DOHH2 (cell line): ENCODE data around the gene SH3GL3.

Source experiments
- H3F3A ChIP-seq: fragments of 200-600 bp; sonication (generic), shearing (Covaris generic); 2 replicates; pipeline ENCODE4 v1.6.0; 2016; ENCODE audit warnings: antibody characterized with exemption, mild to moderate bottlenecking; ENCODE audit not compliant: control insufficient read depth, insufficient read depth
- H3K27ac ChIP-seq: fragments of 200-600 bp; sonication (generic); 2 replicates; pipeline ENCODE4 v1.5.1; 2014; ENCODE audit warnings: low read depth, mild to moderate bottlenecking, low read length, moderate library complexity
- H3K27me3 ChIP-seq: fragments of 200-600 bp; sonication (generic); 2 replicates; pipeline ENCODE4 v1.6.1; 2014; ENCODE audit warnings: mild to moderate bottlenecking, low read length, mixed read lengths; ENCODE audit not compliant: control insufficient read depth
- H3K36me3 ChIP-seq: fragments of 200-600 bp; sonication (generic); 2 replicates; pipeline ENCODE4 v1.6.1; 2014; ENCODE audit warnings: mild to moderate bottlenecking, low read length, moderate library complexity, mixed read lengths; ENCODE audit not compliant: control insufficient read depth
- H3K4me1 ChIP-seq: fragments of 200-600 bp; sonication (generic); 2 replicates; pipeline ENCODE4 v1.6.1; 2014; ENCODE audit warnings: mild to moderate bottlenecking, low read length, mixed read lengths; ENCODE audit not compliant: control insufficient read depth
- H3K4me2 ChIP-seq: fragments of 200-600 bp; sonication (generic); 2 replicates; pipeline ENCODE4 v1.6.0; 2014; ENCODE audit warnings: mild to moderate bottlenecking, low read length, moderate library complexity
- H3K4me3 ChIP-seq: fragments of 200-600 bp; sonication (generic); 2 replicates; pipeline ENCODE4 v1.5.1; 2014; ENCODE audit warnings: mild to moderate bottlenecking, low read length, mixed read lengths
- H3K79me2 ChIP-seq: fragments of 200-600 bp; sonication (generic); 2 replicates; pipeline ENCODE4 v1.6.1; 2014; ENCODE audit warnings: mild to moderate bottlenecking, low read length, mixed read lengths; ENCODE audit not compliant: control insufficient read depth
- H3K9me2 ChIP-seq: fragments of 200-600 bp; sonication (generic); replicated peaks from 2 replicates; pipeline ENCODE4 v1.6.1; 2014; ENCODE audit warnings: mild to moderate bottlenecking, low read length, mixed read lengths; ENCODE audit not compliant: control insufficient read depth
- H3K9me3 ChIP-seq: fragments of 200-600 bp; sonication (generic); 2 replicates; pipeline ENCODE4 v1.6.1; 2014; ENCODE audit warnings: antibody characterized with exemption, low read length, mixed read lengths; ENCODE audit not compliant: control insufficient read depth, insufficient read depth
- H4K20me1 ChIP-seq: fragments of 200-600 bp; sonication (generic); 2 replicates; pipeline ENCODE4 v1.6.0; 2014; ENCODE audit warnings: low read depth, mild to moderate bottlenecking, antibody characterized with exemption, low read length, moderate library complexity; ENCODE audit not compliant: control insufficient read depth, insufficient read depth
- EZH2phosphoT487 ChIP-seq: fragments of 200-600 bp; sonication (generic); IDR thresholded peaks from 2 replicates; pipeline ENCODE4 v1.6.1; 2017; ENCODE audit warnings: borderline replicate concordance, mild to moderate bottlenecking, antibody characterized with exemption, low read length, moderate library complexity, mixed read lengths
- TF ChIP-seq, protein P1 (sequence below): fragments of 200-600 bp; sonication (generic); IDR thresholded peaks from one replicate; pipeline ENCODE4 v1.5.1; 2014; ENCODE audit warnings: antibody characterized with exemption, mild to moderate bottlenecking, low read depth, low read length; ENCODE audit not compliant: poor library complexity, severe bottlenecking

The SH3GL3 gene

DNA sequence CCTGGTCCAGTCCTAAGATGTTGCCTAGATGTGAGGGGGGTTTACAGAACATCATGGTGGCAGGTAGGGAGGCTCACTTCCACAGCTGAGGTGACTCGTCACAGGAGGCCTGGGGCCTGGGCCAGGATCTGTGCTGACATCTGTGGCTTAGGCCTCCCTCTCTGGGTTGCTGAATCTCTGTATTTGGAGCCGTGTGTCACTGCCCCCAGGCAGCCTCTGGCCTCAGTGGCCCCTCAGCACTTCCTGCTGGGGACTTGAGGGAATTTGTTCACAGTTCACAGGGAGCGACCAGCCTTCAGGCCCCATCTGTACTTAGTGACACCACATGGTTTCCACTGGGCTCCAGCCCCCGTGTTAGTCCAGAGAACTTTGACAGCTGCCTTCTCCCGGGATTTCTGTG lies 165.1 kb downstream of the SH3GL3 start:
- Histone ChIP-seq H3K9me2 (no peaks in the 10 kb centered on the region), H3K4me3 (no peak overlapping the region), H3K27me3 (no peaks in the 10 kb centered on the region), H3K4me2 (no peak overlapping the region), H4K20me1 (no peaks in the 10 kb centered on the region), H3F3A (no peaks in the 10 kb centered on the region), H3K9me3 (no peaks in the 10 kb centered on the region), H3K79me2 (no peaks in the 10 kb centered on the region), H3K4me1 (no peaks in the 10 kb centered on the region), H3K27ac (no peak overlapping the region), H3K36me3 (no peaks in the 10 kb centered on the region)
- no peak for TF ChIP-seq EZH2phosphoT487
- TF ChIP-seq, protein P1, sequence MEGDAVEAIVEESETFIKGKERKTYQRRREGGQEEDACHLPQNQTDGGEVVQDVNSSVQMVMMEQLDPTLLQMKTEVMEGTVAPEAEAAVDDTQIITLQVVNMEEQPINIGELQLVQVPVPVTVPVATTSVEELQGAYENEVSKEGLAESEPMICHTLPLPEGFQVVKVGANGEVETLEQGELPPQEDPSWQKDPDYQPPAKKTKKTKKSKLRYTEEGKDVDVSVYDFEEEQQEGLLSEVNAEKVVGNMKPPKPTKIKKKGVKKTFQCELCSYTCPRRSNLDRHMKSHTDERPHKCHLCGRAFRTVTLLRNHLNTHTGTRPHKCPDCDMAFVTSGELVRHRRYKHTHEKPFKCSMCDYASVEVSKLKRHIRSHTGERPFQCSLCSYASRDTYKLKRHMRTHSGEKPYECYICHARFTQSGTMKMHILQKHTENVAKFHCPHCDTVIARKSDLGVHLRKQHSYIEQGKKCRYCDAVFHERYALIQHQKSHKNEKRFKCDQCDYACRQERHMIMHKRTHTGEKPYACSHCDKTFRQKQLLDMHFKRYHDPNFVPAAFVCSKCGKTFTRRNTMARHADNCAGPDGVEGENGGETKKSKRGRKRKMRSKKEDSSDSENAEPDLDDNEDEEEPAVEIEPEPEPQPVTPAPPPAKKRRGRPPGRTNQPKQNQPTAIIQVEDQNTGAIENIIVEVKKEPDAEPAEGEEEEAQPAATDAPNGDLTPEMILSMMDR: no peak

DNA sequence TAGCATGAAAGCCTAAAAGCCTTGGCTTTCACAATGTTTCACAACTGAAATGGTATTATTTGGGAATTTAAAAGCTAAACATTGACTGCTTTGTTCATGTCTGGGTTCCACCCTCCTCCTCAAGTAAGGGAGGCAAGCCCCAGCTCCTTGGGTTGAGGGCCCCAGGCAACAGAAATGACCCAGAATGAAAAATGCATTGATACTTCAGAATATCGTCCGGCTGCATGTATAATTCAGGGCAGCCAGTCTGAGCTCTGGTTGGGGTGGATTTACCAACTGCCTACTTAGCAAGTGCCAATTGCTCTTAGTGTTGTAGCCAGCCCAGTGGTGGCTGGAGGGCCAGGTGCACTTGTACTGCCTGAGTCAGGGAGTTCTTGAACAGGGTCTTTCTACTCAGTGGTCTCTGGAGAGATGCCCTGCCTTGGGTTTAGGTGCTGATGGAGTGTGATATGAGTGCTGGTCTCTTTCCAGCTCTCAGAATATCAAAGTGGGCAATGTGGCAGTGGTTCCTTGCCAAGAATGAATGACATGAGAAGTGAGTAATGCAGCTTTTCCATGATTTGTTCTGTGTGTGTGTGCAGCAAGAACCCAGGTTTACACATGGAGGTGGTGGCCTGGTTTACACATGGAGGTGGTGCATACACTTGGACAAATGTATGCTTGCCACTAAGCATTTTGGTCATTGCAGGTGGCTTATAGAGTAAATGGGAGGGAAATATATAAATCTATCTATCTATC lies 165.9 kb downstream of the SH3GL3 start:
- Histone ChIP-seq H3K27ac (no peak overlapping the region), H3F3A (no peaks in the 10 kb centered on the region), H3K4me2 (no peak overlapping the region), H3K79me2 (no peaks in the 10 kb centered on the region), H4K20me1 (no peaks in the 10 kb centered on the region), H3K27me3 (no peaks in the 10 kb centered on the region), H3K4me3 (no peak overlapping the region), H3K4me1 (no peaks in the 10 kb centered on the region), H3K36me3 (no peaks in the 10 kb centered on the region), H3K9me2 (no peaks in the 10 kb centered on the region), H3K9me3 (no peaks in the 10 kb centered on the region)
- TF ChIP-seq EZH2phosphoT487: no peak
- TF ChIP-seq, protein P1: no peak

DNA sequence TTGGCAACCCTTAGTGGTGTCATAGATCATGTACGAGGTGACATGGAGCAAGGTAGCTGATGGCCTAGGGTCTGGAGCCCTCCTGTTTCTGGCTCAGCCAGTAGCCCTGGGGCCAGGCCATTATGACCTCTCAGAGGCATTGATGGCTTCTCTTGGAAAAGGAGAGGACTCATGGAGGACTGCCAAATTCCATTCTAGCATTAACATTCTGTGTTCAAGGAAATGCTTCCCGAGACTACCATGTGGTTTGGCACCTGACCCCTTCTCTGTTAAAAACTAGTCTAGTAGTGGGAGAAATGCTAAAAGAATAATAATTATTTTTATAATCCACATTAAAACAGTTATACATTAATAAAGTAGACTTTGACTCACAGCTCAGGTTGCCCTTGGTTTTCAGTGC lies 166.6 kb downstream of the SH3GL3 start:
- H3K36me3 ChIP-seq: no peaks in the 10 kb centered on the region
- H3K9me2 ChIP-seq: no peaks in the 10 kb centered on the region
- H4K20me1 ChIP-seq: no peaks in the 10 kb centered on the region
- no peak overlapping the region for H3K4me3 ChIP-seq
- H3K79me2 ChIP-seq: no peaks in the 10 kb centered on the region
- H3K4me1 ChIP-seq: no peaks in the 10 kb centered on the region
- no peaks in the 10 kb centered on the region for H3K27me3 ChIP-seq
- no peak overlapping the region for H3K4me2 ChIP-seq
- TF ChIP-seq EZH2phosphoT487: no peak
- TF ChIP-seq, protein P1: no peak
- H3K9me3 ChIP-seq: no peaks in the 10 kb centered on the region
- H3F3A ChIP-seq: no peaks in the 10 kb centered on the region
- H3K27ac ChIP-seq: no peak overlapping the region
